Measurements from ENCODE around the gene P2RY1.

DNA sequence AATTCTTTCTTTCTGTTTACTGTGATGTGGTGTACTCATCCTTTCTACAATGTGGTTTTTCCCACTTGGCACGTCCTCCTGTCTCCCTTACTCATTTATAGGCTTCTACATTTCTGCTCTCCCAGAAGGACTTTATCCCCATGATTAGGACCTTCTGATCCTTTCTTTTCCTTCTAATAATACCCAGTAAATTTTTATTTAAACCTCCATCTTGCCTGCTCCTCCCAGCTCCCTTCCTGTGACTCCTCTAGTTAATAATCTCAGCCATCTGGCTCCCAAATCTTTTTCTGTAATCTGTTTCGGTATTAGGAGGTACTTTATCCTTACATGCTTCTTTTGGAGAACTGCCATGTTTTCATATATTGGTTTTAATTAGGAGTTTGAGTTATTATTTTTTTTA is 11.2 kb upstream of the P2RY1 start:
- TF ChIP-seq POLR2A (IDR thresholded peaks at IDR 0.05; ENCODE audit: low read depth, low read length): no peak
- TF ChIP-seq, protein P1, sequence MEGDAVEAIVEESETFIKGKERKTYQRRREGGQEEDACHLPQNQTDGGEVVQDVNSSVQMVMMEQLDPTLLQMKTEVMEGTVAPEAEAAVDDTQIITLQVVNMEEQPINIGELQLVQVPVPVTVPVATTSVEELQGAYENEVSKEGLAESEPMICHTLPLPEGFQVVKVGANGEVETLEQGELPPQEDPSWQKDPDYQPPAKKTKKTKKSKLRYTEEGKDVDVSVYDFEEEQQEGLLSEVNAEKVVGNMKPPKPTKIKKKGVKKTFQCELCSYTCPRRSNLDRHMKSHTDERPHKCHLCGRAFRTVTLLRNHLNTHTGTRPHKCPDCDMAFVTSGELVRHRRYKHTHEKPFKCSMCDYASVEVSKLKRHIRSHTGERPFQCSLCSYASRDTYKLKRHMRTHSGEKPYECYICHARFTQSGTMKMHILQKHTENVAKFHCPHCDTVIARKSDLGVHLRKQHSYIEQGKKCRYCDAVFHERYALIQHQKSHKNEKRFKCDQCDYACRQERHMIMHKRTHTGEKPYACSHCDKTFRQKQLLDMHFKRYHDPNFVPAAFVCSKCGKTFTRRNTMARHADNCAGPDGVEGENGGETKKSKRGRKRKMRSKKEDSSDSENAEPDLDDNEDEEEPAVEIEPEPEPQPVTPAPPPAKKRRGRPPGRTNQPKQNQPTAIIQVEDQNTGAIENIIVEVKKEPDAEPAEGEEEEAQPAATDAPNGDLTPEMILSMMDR (conservative IDR thresholded peaks at IDR 0.05; ENCODE audit: low read depth, low read length): no peak
- no peak for TF ChIP-seq SMC3 (IDR thresholded peaks at IDR 0.05; ENCODE audit: low read depth, low read length)
- TF ChIP-seq, protein P2, sequence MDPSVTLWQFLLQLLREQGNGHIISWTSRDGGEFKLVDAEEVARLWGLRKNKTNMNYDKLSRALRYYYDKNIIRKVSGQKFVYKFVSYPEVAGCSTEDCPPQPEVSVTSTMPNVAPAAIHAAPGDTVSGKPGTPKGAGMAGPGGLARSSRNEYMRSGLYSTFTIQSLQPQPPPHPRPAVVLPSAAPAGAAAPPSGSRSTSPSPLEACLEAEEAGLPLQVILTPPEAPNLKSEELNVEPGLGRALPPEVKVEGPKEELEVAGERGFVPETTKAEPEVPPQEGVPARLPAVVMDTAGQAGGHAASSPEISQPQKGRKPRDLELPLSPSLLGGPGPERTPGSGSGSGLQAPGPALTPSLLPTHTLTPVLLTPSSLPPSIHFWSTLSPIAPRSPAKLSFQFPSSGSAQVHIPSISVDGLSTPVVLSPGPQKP (IDR thresholded peaks at IDR 0.05; ENCODE audit: borderline replicate concordance, low read depth, low read length): no peak
